PC-3 (cell line): ENCODE measurements around the gene PRKN. TPM values are rescaled to one million over a fixed set of nuclear protein-coding genes. Genes with fewer than 3 reads are reported as not detected.

Source experiments
- ATAC-seq: fragments of 200-7000 bp; cut with Tn5 transposase; 2 replicates; pipeline ENCODE4 v1.9.1; 2020; ENCODE audit warnings: mild to moderate bottlenecking, moderate library complexity
- BruUV-seq: library from RNA; stranded (reverse); fragments of 400-500 nt; replicated peaks from 2 replicates; lab custom pipeline; 2021; lab: Mats Ljungman, UMichigan
- CTCF ChIA-PET: fragments of 300-600 bp; sonication (Branson Sonifier 250); formaldehyde crosslinking; loops from one replicate; lab custom pipeline; 2022; ENCODE audit warnings: antibody characterized with exemption; lab: Charles Lee
- POLR2A ChIA-PET: fragments of 300-600 bp; sonication (Branson Sonifier 250); formaldehyde crosslinking; loops from one replicate; lab custom pipeline; 2022; ENCODE audit warnings: antibody characterized with exemption; ENCODE audit not compliant: unreplicated experiment; lab: Charles Lee
- DNase-seq: peaks from one replicate; pipeline ENCODE4 v3.0.0-alpha.2; 2015
- H2AFZ ChIP-seq: fragments of 300-600 bp; sonication (generic); 2 replicates; pipeline ENCODE4 v1.6.0; 2016; ENCODE audit warnings: antibody characterized with exemption, low read length
- H3F3A ChIP-seq: fragments of 300-600 bp; sonication (generic); one replicate; pipeline ENCODE4 v1.6.0; 2017; ENCODE audit warnings: antibody characterized with exemption, low read length, control low read depth, mild to moderate bottlenecking; ENCODE audit not compliant: unreplicated experiment
- H3K27ac ChIP-seq: fragments of 300-600 bp; sonication (generic); 2 replicates; pipeline ENCODE4 v1.5.1; 2016; ENCODE audit warnings: mild to moderate bottlenecking, low read length
- H3K27me3 ChIP-seq: fragments of 300-600 bp; sonication (generic); 2 replicates; pipeline ENCODE4 v1.6.1; 2016; ENCODE audit warnings: low read length, mixed read lengths
- H3K36me3 ChIP-seq: fragments of 300-600 bp; sonication (generic); 2 replicates; pipeline ENCODE4 v1.6.1; 2016; ENCODE audit warnings: low read depth, mixed run types, low read length, mixed read lengths
- H3K4me1 ChIP-seq: fragments of 300-600 bp; sonication (generic); 2 replicates; pipeline ENCODE4 v1.5.1; 2016; ENCODE audit warnings: low read length; ENCODE audit not compliant: insufficient read depth
- H3K4me2 ChIP-seq: fragments of 300-600 bp; sonication (generic); 2 replicates; pipeline ENCODE4 v1.6.0; 2016; ENCODE audit warnings: low read length
- H3K4me3 ChIP-seq: fragments of 300-600 bp; sonication (generic); 2 replicates; pipeline ENCODE4 v1.5.1; 2016; ENCODE audit warnings: mild to moderate bottlenecking, low read length, mixed read lengths
- H3K79me2 ChIP-seq: fragments of 300-600 bp; sonication (generic); 2 replicates; pipeline ENCODE4 v1.6.1; 2017; ENCODE audit warnings: low read length, mixed read lengths
- H3K9ac ChIP-seq: fragments of 300-600 bp; sonication (generic); 2 replicates; pipeline ENCODE4 v1.6.0; 2016; ENCODE audit warnings: mild to moderate bottlenecking, low read length
- H3K9me2 ChIP-seq: fragments of 300-600 bp; sonication (generic); replicated peaks from 2 replicates; pipeline ENCODE4 v1.6.1; 2016; ENCODE audit warnings: mixed run types, low read length, mixed read lengths
- H3K9me3 ChIP-seq: fragments of 300-600 bp; sonication (generic); 2 replicates; pipeline ENCODE4 v1.6.1; 2016; ENCODE audit warnings: low read length, mixed read lengths
- H4K20me1 ChIP-seq: fragments of 300-600 bp; sonication (generic); 2 replicates; pipeline ENCODE4 v1.6.1; 2016; ENCODE audit warnings: low read length, mixed read lengths
- CTCF ChIP-seq: fragments of 300-600 bp; sonication (generic); conservative IDR thresholded peaks from 2 replicates; pipeline ENCODE4 v1.5.1; 2017; ENCODE audit warnings: antibody characterized with exemption, low read depth, mild to moderate bottlenecking, low read length
- EZH2 ChIP-seq: fragments of 300-600 bp; sonication (generic); IDR thresholded peaks from one replicate; pipeline ENCODE4 v1.6.1; 2017; ENCODE audit warnings: antibody characterized with exemption, mild to moderate bottlenecking, low read length; ENCODE audit not compliant: unreplicated experiment
- EZH2phosphoT487 ChIP-seq: fragments of 300-600 bp; sonication (generic); IDR thresholded peaks from 2 replicates; pipeline ENCODE4 v1.6.1; 2018; ENCODE audit warnings: mild to moderate bottlenecking, antibody characterized with exemption, low read length, borderline replicate concordance
- intact Hi-C: fragments of 100-400 bp; cut with micrococcal nuclease; formaldehyde crosslinking; loops from 2 replicates; pipeline ENCODE4 v1.9.0; 2023
- total RNA-seq: library from RNA; depleted of rRNA; stranded (reverse); fragments of >200 nt; gene quantifications from 2 replicates; pipeline ENCODE4 v1.2.3, GENCODE V29; 2014

Gene PRKN
- total RNA-seq, 1 experiment from 2014 or later, result not detected

DNA sequence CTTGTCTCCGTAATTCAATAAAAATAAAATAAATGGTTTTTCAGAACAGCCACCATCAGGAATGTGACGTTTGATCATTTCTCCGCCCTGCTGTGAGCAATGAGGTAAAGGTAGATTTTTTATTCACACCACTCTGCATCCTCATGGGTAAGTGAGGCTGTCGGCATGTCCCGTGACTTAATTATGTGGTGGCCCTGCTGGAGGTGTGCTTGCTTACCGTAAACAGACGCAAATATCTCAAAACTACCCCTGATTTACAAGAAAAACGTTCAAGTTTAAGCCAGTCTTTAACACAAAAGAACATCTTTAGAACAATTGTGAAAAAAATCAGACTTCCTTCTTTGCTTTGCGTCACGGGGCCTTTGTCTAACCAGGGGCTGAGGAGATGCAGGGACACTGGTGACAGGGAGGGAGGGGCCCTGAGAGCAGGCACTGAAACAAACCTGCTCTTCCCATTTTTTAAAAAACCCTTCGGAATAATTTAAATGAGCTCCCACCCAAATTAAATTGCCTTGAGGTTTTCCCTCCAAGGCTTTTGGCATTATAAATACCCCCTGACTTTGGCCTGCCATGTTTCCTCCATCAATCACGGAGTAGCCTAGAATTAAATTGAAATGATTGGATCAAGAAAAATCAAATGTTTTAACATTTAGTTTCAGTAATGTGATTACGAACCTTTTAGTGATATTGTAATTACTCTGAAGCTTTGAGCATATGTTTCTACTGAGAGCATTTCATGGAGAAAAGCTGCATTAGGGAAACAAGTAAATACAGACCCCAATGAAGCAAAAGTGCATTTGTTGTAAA lies 13.4 kb downstream of the PRKN start:
- Histone ChIP-seq H3K9me2 (no peaks in the 10 kb centered on the region), H3F3A (no peaks in the 10 kb centered on the region), H3K9ac (no peak overlapping the region), H2AFZ (no peak overlapping the region), H4K20me1 (no peaks in the 10 kb centered on the region), H3K4me3 (no peak overlapping the region), H3K4me2 (no peak overlapping the region), H3K79me2 (no peaks in the 10 kb centered on the region), H3K9me3 (no peaks in the 10 kb centered on the region), H3K4me1 (no peaks in the 10 kb centered on the region), H3K27ac (no peak overlapping the region), H3K36me3 (no peaks in the 10 kb centered on the region), H3K27me3 (no peaks in the 10 kb centered on the region)
- POLR2A ChIA-PET, result no interaction called here
- no TSS peak for BruUV-seq
- DNase-seq (no peak), ATAC-seq (no peak)
- CTCF ChIA-PET, result no interaction called here
- intact Hi-C loops, result no loop called here
- TF ChIP-seq CTCF, result no peak
- no peak for TF ChIP-seq EZH2
- TF ChIP-seq EZH2phosphoT487, result no peak

DNA sequence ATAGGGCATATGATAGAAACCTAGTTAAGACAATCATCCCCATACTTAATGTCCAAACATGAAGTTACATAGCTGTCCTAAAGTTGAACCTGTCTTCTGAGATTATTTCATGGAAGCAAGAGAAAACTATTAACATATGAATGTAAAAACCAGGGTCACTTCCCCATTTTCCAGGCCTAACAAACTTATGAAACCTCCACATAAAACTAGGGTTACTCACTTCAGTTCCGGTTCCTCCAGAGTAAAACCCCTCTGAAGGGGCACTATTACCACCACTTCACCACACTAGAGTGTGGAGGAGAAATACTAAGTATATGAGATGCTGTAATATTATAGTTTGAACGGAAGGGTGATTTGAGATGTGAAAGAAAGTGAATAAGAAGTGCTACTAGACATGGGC lies 14.9 kb downstream of the PRKN start:
- DNase-seq (no peak), ATAC-seq (no peak)
- Histone ChIP-seq H3K36me3 (no peaks in the 10 kb centered on the region), H3K9me3 (no peaks in the 10 kb centered on the region), H3K9ac (no peak overlapping the region), H3K4me2 (no peak overlapping the region), H3K79me2 (no peaks in the 10 kb centered on the region), H3K9me2 (no peaks in the 10 kb centered on the region), H4K20me1 (no peaks in the 10 kb centered on the region), H3K4me1 (no peaks in the 10 kb centered on the region), H3K27ac (no peak overlapping the region), H3K27me3 (no peaks in the 10 kb centered on the region), H3F3A (no peaks in the 10 kb centered on the region), H3K4me3 (no peak overlapping the region), H2AFZ (no peak overlapping the region)
- TF ChIP-seq CTCF, result no peak
- no peak for TF ChIP-seq EZH2phosphoT487
- TF ChIP-seq EZH2, result no peak
- intact Hi-C loops, result no loop called here
- POLR2A ChIA-PET, result no interaction called here
- CTCF ChIA-PET, result no interaction called here
- BruUV-seq, result no TSS peak

- no peaks in the 10 kb centered on the region for H3F3A ChIP-seq
- H2AFZ ChIP-seq, result no peak overlapping the region
- no peak for ATAC-seq
- no peak overlapping the region for H3K9ac ChIP-seq
- no peak overlapping the region for H3K4me2 ChIP-seq
- intact Hi-C loops, result no loop called here
- ChIA-PET POLR2A (no interaction called here), CTCF (no interaction called here)
- no peaks in the 10 kb centered on the region for H3K79me2 ChIP-seq
- BruUV-seq, result no TSS peak
- TF ChIP-seq EZH2, result no peak
- no peak for TF ChIP-seq EZH2phosphoT487
- no peak for TF ChIP-seq CTCF
- no peaks in the 10 kb centered on the region for H3K9me2 ChIP-seq
- H3K36me3 ChIP-seq, result no peaks in the 10 kb centered on the region
- no peaks in the 10 kb centered on the region for H3K4me1 ChIP-seq
- H3K27ac ChIP-seq, result no peak overlapping the region
- no peak overlapping the region for H3K4me3 ChIP-seq
- no peaks in the 10 kb centered on the region for H3K27me3 ChIP-seq
- DNase-seq, result no peak
- H4K20me1 ChIP-seq, result no peaks in the 10 kb centered on the region
- no peaks in the 10 kb centered on the region for H3K9me3 ChIP-seq
Observed at GRCh38 chr6:162711376-162711775, 16.2 kb downstream of the PRKN start.
